Activated naive CD4-positive, alpha-beta T cell treated with Interleukin-2 at 50 U/mL for 16 hours (primary cell): Measurements from ENCODE around the gene TBXAS1.
"Not testable (repeated sequence)": the region's sequence is repeated elsewhere in the genome, so short reads cannot be mapped to it uniquely, and the experiment has no call there.

Source experiments
- DNase-seq: peaks from one replicate; pipeline ENCODE4 v3.0.0-alpha.2; 2020

Gene TBXAS1

DNA sequence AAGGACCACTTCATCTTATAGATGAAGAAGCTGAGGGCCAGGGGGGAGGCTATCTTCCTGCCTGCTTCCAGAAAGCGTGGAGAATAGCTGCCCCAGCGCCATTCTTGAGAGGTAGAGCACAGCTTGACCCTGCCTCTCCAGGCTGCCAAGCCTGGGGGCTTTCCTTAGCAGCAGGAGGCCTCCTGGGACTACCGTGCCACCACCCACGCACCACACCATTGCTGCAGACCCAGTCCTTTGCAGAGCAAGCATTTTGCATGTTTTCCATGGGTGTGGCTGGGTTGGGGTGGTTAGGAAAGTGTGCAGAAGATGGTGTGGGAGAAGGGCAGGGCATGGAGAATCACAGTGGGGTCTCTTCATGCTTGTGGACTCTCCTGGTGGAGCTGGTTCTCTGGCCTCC lies 64.9 kb downstream of the TBXAS1 start:
- no peak for DNase-seq

DNA sequence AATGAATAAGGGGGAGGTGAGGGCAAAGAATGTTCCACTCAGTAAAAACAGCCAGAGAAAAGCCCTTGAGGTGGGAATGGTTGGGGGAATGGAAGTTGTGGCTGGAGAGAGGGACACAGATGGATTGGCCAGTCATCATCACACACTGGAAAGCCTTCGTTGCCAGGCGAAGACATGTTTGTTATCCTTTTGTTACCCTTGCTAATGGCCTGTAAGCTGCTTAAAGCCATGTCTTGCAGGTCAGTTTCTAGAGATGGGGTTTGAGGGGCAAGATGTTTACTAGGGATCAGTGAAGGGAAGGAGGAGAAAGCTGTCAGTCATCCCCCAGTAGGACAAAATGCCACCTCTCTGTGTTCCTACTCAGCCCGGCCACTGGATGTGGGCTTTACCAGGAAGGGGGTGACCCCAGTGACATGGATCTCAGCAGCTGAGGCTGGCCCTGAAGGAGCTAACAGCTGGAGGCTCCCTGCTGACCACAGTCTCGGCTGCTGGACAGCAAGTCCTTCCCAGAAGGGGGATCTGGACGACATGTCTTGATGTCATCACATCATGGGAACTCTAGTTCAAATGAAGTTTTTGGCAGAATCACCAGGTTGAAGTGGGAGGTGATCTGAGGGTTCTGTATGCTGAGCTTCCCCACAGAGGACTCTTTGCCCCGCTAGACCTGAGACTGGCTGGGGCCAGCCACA lies 66.2 kb downstream of the TBXAS1 start:
- DNase-seq, result no peak

DNA sequence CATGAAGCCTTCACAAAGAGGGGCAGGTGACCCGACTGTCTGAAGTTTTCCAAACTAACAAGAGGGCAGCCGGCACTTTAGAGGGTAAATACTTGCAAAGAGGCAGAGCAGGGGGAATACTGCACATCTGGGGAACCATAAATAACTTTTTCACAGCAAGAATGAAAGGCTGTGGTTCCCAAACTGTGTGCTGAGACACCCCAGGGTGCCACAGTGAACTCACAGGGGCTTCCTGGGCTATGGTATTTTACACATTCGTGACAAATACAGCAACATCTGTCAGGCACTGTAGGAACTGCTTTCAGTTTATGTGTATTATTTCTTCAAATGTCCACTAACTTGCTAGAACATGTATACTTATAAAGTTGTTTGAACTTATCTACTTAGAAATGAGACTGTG lies 67.2 kb downstream of the TBXAS1 start:
- no peak for DNase-seq

DNA sequence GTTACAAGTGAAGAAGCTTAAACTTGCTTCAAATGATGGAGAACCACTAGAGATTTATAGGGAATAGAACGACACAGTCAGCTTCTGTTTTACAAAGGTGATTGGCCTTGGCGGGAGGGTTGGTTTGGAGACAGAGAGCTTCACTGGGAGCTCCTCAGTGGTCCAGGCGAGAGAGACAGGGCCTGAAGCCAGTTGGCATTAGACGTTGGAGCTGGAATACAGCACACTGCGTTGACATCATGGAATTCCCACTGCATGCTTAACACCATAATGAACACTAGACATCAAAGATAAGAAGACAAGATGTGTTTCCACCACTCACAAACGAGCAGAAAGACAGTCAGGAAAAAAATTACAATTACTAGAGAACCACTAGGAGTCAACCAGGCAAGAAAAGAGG lies 67.8 kb downstream of the TBXAS1 start:
- DNase-seq, result no peak

DNA sequence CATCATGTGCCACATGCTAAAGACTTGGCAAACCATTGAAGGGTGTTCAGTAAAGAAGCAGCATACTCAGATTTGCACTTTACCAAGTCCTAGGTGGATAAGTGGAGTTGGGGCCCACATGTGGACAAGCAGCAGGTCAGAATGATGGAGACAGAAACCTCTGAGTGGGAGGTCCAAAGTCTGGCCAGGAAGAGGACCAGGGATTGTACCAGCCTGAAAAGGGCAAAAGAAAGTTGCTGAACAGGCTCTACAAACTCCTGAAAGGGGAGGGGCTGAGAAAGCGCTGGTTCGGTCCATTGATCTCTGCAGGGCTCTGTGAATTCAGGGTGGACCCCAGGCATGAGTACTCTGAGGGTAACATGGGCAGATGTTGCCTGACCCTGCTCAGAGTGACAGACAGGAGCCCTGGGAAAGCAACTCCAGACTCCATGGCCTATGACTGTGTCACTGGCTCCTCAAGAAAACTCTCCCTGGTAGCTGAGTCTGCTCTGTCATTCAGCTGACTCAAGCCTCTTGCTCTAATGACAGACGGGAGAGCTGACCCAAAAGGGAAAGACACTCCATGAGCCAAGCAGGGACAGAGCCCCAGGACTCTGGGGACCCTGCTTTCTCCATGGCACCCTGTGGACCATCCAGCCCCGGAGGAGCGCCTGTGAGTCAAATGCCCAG lies 68.5 kb downstream of the TBXAS1 start:
- no peak for DNase-seq

DNA sequence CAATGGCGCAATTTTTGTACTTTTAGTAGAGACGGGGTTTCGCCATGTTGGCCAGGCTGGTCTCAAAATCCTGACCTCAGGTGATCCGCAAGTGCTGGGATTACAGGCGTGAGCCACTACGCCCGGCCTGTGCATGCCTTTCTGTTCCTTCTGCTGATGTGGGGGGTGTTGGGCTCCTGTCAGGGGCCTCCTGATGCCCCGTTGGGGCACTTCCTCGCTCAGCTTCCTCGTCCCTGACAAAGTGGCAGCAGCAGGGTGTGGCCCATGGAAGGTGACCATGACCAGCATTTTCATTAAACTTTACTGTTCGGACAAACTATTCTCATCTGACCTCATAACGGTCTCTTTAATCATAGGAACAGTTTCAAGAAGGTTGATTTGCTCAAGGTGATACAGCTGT lies 69.4 kb downstream of the TBXAS1 start:
- no peak for DNase-seq

DNA sequence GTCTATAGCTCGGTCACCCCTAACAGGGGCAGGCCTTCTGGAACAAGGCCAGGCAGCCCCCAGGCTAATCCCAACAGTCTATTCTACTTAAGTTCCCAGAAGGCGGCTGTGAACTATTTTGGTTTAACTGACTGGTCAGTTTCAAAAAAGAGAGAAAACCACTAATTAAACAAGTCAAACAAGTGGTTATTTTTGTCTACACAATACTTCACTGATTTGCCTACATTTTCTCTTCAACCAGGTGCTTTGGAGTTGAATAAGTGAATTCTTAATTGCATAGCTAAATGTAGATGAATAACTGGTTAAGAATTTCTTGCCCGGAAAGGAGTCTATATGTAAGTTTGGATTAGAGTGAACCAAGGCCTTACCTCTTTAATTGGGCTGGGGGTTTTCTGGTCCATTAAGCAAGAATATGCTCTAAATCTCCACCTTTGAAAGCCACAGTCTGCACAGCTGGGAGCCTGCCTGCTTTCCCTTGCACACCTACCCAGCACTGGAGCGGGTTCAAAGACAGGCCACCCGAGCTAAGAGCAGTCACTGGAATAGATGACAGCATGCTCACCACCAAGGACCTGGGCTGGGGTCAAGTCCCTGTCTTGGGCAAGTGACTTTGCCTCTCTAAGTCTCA lies 70.4 kb downstream of the TBXAS1 start:
- DNase-seq, result no peak

DNA sequence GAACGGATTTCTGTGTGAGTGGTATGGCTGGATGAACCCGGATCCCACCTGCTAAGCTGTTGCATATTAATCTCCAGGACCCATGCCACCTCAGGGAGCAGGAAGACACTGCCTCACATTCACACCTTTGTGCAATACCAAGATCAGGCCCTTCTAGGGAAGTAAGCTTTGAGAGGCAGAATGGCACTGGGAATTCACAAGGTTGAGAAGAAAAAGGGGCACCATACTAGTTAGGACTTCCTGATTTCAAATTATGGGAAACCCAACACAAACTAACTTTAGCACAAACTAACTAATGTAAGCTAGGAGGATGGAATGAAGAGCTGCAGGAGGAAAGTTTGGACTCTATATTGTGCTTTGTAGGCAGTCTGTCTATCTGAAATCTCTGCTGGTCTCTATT lies 71.3 kb downstream of the TBXAS1 start:
- DNase-seq, result no peak

DNA sequence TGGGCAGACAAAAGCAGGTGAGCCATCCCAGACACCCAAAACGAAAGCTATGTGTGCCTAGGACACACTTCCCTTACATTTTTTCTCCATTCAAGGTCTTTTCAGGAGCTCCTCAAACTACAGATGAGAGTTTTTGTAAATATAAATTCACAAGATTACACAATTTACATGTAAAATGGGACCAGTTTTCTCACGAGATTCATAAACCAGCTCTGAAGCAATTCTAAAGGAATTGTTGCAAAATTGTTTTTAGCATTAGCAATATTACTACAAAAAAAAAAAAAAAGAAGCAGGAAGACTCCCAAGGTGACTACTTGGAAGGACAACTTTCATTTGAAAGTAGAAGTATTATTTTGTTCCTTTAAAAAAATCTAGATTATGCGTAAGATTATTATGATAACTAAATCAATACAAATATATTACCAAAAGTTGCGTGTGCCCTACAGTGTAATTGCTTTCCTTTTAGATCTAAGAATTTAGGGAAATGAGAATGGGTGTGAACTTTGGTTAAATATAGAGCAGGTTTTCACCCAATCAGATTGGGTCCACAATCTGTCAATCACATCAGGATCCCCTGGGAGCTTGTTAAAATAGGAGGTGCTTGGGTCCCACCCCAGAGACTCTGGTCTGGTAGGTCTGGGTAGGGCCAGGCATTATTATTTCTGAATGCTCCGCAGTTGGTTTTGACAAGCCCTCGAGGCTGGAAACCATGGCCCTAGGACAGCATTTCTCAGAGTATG lies 72.2 kb downstream of the TBXAS1 start:
- no peak for DNase-seq

DNA sequence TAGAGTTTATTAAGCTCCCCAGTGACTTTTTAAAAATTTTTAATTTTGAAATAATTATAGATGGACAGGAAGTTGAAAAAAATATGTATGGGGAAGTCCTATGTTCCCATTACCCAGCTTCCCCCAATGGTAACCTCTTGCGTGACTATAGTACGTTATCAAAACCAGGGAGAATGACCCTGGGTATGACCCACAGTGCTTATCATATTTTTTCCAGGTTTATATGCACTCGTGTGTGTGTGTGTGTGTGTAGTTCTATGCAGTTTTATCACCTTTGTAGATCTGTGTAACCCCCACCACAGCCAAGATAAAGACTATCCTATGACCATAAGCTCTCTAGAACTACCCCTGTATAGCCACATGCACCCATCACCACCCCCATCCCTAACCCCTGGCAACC lies 72.8 kb downstream of the TBXAS1 start:
- no peak for DNase-seq

DNA sequence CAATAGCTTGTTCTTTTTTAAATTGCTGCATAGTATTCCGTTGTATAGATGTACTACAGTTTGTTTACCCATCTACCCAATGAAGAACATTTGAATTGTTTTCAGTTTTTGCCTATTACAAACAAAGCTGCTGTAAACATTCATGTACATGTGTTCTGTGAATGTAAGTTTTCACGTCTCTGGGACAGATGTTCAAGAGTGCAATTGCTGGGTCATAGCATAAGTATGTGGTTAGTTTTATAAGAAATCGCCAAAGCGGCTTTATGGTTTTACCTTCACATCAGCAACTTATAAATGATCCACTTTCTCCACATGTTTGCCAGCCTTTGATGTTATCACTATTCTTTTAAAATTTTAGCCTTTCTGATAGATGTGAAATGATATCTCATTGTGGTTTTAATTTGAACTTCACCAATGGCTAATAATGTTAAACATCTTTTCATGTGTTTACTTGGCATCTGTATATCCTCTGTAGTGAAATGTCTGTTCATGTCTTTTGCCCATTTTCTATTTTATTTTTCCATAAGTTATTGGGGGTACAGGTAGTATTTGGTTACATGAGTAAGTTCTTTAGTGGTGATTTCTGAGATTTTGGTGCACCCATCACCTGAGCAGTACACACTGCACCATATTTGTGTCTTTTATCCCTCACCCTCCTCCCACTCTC lies 73.5 kb downstream of the TBXAS1 start:
- no peak for DNase-seq

DNA sequence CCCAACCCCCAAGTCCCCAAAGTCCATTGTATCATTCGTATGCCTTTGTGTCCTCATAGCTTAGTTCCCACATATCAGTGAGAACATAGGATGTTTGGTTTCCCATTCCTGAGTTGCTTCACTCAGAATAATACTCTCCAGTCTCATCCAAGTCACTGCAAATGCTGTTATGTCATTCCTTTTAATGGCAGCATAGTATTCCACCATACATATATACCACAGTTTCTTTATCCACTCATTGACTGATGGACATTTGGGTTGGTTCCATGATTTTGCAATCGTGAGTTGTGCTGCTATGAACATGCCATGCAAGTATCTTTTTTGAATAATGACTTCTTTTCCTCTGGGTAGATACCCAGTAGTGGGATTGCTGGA lies 74.0 kb downstream of the TBXAS1 start:
- DNase-seq, result not testable (repeated sequence)

DNA sequence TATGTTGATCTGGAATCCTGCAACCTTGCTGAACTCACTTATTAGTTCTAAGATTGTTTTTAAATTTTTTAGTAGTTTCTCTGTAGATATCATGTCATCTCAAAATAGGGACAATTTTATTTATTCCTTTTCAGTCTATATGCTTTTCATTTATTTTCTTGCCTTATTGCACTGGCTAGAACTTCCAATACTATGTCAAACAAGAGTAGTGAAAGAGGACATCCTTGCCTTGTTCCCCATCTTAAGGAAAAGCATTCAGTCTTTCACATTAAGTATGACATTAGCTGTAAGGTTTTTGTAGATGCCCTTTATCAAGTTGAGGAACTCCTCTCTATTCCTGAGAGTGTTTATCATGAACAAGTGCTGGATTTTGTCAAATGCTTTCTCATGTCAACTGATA lies 77.8 kb downstream of the TBXAS1 start:
- no peak for DNase-seq

DNA sequence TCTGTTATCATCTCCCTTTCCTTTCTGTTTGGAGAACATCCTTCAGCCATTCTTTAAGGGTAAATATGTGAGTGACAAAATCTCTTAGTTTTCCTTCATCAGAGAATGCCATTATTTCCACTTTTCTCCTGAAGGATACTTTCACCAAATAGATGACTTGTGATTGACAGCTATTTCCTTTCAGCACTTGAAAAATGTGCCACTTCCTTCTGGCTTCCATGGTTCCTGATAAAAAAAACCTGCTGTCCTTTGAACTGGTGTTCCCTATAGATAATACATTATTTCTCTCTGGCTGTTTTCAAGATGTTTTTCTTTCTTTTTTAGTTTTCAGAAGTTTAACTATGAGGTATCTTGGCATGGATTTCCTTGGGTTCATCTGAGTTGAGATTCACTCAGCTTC lies 79.7 kb downstream of the TBXAS1 start:
- no peak for DNase-seq

DNA sequence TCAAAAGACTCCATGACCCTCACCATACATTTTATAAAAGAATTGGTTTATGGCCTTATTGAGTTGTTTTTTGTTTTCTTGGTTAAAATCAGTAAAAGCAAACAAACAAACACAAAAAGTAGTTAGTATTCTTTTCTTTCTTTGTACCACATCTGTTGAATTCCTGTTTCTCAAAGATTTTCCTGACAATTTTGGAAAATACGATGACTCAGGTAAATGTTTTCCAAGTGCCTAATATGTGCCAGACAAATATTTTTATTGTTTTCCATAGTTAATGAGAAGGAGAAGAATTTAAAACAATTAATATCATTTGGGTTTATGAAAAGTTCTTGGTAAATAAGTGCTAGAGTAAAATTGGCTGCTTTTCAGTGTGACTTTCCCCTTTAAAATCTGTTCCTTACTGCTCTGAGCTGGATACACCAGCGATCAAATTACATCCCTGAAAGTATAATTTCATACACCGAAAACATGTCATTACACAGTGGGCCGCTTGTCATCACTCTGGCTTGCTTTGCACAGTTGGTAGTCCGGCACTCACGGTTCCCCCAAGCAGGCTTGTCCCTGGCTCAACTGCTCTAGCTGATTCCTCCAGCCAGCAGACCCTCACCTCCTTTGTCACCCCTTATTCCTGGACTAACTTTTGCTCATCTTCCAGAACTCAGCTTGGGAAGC lies 80.5 kb downstream of the TBXAS1 start:
- no peak for DNase-seq

DNA sequence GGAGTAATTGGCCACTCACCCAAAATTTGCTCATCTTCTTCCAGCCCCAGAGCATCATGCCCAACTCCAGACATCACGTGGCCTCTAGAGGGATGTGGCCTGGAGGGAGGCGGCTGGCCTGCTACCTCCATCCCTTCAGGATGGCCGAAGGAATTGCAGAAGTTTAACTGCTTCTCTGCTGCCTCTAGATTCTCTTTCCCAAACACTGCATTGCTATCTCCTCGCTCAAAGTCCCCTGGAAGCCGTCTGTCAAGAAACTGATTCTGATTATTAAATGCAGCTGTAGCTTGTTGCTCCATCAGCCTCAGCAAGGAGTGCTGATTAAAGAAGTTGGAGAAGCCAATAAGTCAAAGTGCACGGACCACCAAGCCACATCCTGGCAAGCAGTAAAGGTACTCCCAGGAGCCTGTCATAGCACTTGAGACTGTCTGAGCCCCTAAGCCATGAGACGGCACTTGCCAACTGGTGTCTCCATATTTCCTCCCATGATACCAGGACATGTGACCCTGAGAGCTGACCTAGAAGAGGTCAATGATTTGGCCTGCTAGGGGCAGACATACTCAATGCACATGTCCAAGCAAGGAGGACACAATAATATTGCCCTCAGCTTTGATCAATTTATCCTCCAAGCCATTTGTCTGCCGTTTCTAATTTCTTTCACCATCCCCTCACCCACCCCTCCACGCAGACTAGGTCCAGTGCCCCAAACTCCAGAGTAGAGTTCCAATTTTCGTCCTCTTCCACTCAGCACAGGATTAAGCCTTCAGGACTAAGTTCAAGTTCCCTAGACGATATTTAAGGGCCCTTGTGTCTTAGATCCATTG lies 84.2 kb downstream of the TBXAS1 start:
- no peak for DNase-seq

DNA sequence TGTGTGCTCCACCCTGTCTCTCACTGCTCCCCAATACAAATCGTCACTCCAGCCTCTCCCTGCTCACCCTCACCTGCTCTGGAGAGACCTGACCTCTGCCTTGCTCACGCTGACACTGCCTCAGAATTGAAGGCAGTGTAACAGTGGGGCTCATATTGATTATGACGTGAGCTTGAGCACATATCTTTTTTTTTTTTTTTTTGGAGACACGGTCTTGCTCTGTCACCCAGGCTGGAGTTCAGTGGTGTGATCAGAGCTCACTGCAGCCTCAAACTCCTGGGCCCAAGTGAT lies 84.7 kb downstream of the TBXAS1 start:
- DNase-seq, result no peak

DNA sequence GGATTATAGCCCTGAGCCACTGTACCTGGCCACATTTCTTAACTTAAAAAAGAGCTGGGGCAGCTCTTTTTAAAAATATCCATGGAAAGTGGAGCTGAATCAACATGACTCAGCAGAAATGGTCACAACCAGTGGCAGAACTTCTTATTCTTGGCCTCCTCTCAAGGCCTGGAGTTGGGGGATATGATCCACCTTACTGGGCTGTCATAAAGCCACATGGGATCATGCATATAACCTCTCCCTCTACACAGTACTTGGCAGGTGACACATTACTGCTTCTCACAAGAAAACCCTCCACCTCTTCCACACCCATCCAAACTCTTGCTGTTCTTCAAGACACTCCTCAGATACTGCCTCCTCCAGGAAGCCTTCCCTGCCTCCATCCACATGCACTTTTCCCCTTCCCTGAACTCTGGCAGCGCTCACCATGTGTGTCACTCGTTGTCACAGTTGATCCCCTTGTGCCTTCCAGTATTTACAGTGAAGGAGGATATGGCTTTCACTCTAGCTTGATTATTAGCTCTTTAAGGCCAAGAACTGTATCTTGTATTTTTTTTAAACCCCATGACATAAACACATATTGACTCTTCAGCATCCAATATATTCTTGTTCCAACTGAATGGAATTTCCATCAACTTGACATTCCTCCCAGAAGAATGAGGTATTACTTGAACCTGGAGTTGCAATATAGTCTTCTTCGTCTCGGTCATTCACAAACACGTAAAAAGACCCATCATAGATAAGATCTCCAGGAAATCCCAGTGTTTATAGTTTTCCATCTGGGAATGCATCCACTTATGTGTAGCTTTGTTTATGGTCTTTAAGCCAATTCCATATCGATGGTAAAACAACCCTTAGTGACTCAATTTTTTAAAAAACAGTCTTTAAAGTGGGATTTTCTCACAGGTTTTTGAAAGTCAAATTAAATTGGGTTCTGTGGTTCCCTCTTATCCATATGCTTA lies 85.5 kb downstream of the TBXAS1 start:
- no peak for DNase-seq

DNA sequence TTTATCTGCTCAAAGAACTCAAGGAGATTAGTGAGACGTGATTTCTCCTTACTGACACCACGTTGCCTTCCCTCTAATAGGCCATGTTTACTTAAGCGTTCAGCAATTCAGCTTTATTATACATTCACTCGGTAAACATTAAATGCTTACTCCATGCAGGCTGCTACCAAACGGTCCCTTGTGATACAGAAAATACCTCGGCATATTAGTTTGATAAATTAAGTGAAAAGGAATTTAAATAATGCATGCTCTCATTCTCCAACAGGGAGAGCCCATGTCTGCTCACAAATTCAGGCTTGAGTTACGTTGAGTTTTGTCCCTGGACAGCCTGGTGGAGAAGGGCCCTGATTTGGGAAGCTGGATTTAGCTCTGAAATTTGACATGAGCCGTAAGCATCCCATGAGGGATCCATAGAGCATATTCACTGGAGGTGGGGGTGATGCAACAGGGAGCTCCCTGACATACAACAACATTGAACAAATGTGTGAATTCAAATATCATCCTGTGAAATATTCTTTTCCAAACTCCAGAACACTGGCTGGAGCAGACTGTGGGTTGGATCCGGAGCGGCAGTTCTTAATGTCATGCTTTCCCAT lies 86.3 kb downstream of the TBXAS1 start:
- DNase-seq, result no peak
